Medulla oblongata (tissue), 1 donor: ENCODE data around the gene SLA2.

ENCODE experiments used
- DNase-seq: peaks from one replicate; pipeline ENCODE4 v3.0.0-alpha.2; 2015; ENCODE audit errors: extremely low spot score

Gene SLA2

GRCh38 chr20:36607586-36608387, 38.2 kb downstream of the SLA2 start:
- DNase-seq, result no peak

GRCh38 chr20:36606158-36607066, 39.6 kb downstream of the SLA2 start:
- no peak for DNase-seq

GRCh38 chr20:36605399-36606157, 40.4 kb downstream of the SLA2 start, which contains the start of gene RAB5IF:
TSS of gene RAB5IF (plus strand) at chr20:36605779. CDS start at chr20:36605952, 173 bp downstream.
- peak; percentile 98 for DNase-seq

- no peak for DNase-seq
Observed at GRCh38 chr20:36604952-36605398, 41.0 kb downstream of the SLA2 start.

GRCh38 chr20:36601540-36601939, 44.5 kb downstream of the SLA2 start:
- DNase-seq, result peak; percentile 48

GRCh38 chr20:36599912-36600345, 46.1 kb downstream of the SLA2 start:
- peak; percentile 48 for DNase-seq

- no peak for DNase-seq
Observed at GRCh38 chr20:36593347-36593929, 52.6 kb downstream of the SLA2 start.

- DNase-seq, result peak; percentile 57
Observed at GRCh38 chr20:36591854-36592641, 53.9 kb downstream of the SLA2 start.

GRCh38 chr20:36591281-36591680, 54.7 kb downstream of the SLA2 start:
- no peak for DNase-seq

GRCh38 chr20:36587388-36588070, 58.5 kb downstream of the SLA2 start:
- no peak for DNase-seq

- no peak for DNase-seq
Observed at GRCh38 chr20:36585410-36586125, 60.4 kb downstream of the SLA2 start.

GRCh38 chr20:36584018-36584481, 61.9 kb downstream of the SLA2 start:
- DNase-seq, result no peak

- no peak for DNase-seq
Observed at GRCh38 chr20:36582821-36583220, 63.2 kb downstream of the SLA2 start.

- no peak for DNase-seq
Observed at GRCh38 chr20:36582322-36582721, 63.7 kb downstream of the SLA2 start.

- no peak for DNase-seq
Observed at GRCh38 chr20:36579996-36580545, 65.9 kb downstream of the SLA2 start.

GRCh38 chr20:36578356-36579041, 67.5 kb downstream of the SLA2 start:
- DNase-seq, result no peak

GRCh38 chr20:36576081-36576445, 69.9 kb downstream of the SLA2 start:
- no peak for DNase-seq
